Measurements from ENCODE around the gene CASTOR2. TPM values are rescaled to one million over a fixed set of nuclear protein-coding genes. Genes with fewer than 3 reads are reported as not detected.

Gene CASTOR2
- total RNA-seq, 2 donors from 2014 or later = 96.5 to 116 TPM

DNA sequence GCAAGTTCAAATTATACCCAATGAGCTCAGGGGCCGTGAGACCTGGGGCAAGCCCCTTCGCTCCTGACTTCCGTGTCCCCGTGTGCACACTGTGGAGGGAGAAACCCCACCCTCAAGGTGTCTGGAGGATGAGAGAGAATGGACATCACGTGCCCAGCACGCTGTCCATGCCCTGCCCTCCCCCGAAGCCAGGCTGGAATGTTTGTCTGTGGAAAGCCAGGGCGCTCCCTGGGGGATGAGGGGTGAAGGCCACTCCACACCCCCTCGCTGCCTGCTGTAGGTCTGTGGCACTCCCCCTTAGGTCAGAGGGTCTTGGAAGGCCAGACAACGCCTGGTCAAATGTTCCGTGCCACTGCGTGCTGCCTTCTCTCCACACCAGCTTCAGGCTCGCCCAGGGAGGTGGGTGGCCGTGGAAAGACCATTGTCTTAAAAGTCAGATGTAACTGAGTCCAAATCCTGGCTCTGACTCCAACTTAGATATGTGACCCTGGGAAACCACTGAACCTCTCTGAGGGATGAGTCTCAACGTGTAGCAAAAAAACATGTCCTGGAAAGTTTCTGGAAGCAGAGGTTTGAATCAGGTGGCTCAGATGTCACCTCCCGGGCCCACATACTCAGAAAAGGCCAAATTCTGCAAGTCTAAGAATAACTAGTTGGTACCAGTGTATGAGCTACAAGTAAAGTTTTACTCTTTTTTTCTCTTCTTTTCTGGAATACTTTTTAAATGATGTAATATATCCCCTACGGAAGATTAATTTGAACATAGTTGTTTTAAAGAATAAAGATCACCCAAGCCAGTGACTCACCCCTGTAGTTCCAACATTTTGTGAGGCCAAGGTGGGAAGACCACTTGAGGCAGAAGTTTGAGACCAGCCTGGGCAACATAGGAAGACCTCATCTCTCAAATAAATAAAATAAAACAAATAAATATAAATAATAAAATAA is 84.2 kb downstream of the CASTOR2 start:
- WGBS, 2 experiments (ENCODE audit: insufficient coverage in 1 of 2, insufficient read length in 1 of 2) = 91 to 95% methylated on average over 8 to 17 of the region's 17 CpGs

DNA sequence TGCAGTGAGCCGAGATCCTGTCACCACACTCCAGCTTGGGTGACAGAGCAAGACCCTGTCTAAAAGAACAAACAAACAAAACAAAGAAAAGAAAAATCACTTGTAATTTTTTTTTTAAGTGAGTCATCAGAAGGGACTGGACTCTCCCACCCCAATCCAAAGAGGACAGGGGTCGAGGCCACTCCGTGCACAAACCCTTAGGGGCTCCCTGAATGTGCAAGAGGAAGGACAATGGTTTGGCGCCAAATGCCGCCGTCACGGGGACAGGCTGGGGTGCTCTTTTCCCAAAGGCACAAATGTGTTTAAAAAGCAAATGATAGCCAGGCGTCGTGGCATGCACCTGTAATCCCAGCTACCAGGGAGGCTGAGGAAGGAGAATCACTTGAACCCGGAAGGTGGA is 85.3 kb downstream of the CASTOR2 start:
- H3K4me1 Mint-ChIP-seq = peaks cover 7% of the 10 kb centered on the region

More for the DNA sequence above, 84.2 kb downstream of the CASTOR2 start:
- Mint-ChIP-seq H3K36me3 (ENCODE audit: low read depth) (peaks cover 50% of the 10 kb centered on the region), H3K27me3 (ENCODE audit: insufficient read depth) (no peaks in the 10 kb centered on the region), H3K4me1 (peaks cover 7% of the 10 kb centered on the region), H3K9me3 (no peaks in the 10 kb centered on the region), H3K4me3 (no peak overlapping the region), H3K27ac (no peak overlapping the region)
- H3K36me3 ChIP-seq (ENCODE audit: control insufficient read depth, insufficient read depth, low read length) = peaks cover 48% of the 10 kb centered on the region
- no peak overlapping the region for H3K9ac ChIP-seq (ENCODE audit: extremely low read depth, low read length, poor library complexity, severe bottlenecking)
- H3K4me3 ChIP-seq (ENCODE audit: low read length) = no peak overlapping the region
- H3K4me1 ChIP-seq (ENCODE audit: control insufficient read depth, insufficient read depth, low read length) = no peaks in the 10 kb centered on the region
- H3K9me3 ChIP-seq (ENCODE audit: control insufficient read depth, low read length) = no peaks in the 10 kb centered on the region
- no peaks in the 10 kb centered on the region for H3K27me3 ChIP-seq (ENCODE audit: control insufficient read depth, insufficient read depth, low read length, poor library complexity, severe bottlenecking)
- no peak overlapping the region for H3K27ac ChIP-seq (ENCODE audit: low read depth, low read length)
- TF ChIP-seq CTCF (conservative IDR thresholded peaks at IDR 0.05) = no peak
- DNase-seq = no peak

GRCh38 chr7:75050501-75050900 is 86.0 kb downstream of the CASTOR2 start:
- DNase-seq = no peak
- TF ChIP-seq CTCF (conservative IDR thresholded peaks at IDR 0.05) = no peak
- Histone ChIP-seq H3K27ac (ENCODE audit: low read depth, low read length) (no peak overlapping the region), H3K27me3 (ENCODE audit: control insufficient read depth, insufficient read depth, low read length, poor library complexity, severe bottlenecking) (no peaks in the 10 kb centered on the region), H3K36me3 (ENCODE audit: control insufficient read depth, insufficient read depth, low read length) (peaks cover 59% of the 10 kb centered on the region), H3K9me3 (ENCODE audit: control insufficient read depth, low read length) (no peaks in the 10 kb centered on the region), H3K4me3 (ENCODE audit: low read length) (no peak overlapping the region), H3K4me1 (ENCODE audit: control insufficient read depth, insufficient read depth, low read length) (no peaks in the 10 kb centered on the region), H3K9ac (ENCODE audit: extremely low read depth, low read length, poor library complexity, severe bottlenecking) (no peak overlapping the region)
- Mint-ChIP-seq H3K36me3 (ENCODE audit: low read depth) (peaks cover 60% of the 10 kb centered on the region), H3K27ac (no peak overlapping the region), H3K4me3 (no peak overlapping the region), H3K9me3 (no peaks in the 10 kb centered on the region), H3K27me3 (ENCODE audit: insufficient read depth) (no peaks in the 10 kb centered on the region), H3K4me1 (peaks cover 7% of the 10 kb centered on the region)
- 95% methylated on average over 8 to 12 of the region's 12 CpGs for WGBS, 2 experiments (ENCODE audit: insufficient coverage in 1 of 2, insufficient read length in 1 of 2)

More for the DNA sequence above, 85.3 kb downstream of the CASTOR2 start:
- no peak overlapping the region for H3K4me3 Mint-ChIP-seq
- no peaks in the 10 kb centered on the region for H3K27me3 Mint-ChIP-seq (ENCODE audit: insufficient read depth)
- no peak overlapping the region for H3K27ac Mint-ChIP-seq
- H3K27me3 ChIP-seq (ENCODE audit: control insufficient read depth, insufficient read depth, low read length, poor library complexity, severe bottlenecking) = no peaks in the 10 kb centered on the region
- DNase-seq = no peak
- 93 to 95% methylated on average over 9 to 10 of the region's 10 CpGs for WGBS, 2 experiments (ENCODE audit: insufficient coverage in 1 of 2, insufficient read length in 1 of 2)
- H3K27ac ChIP-seq (ENCODE audit: low read depth, low read length) = no peak overlapping the region
- no peak for TF ChIP-seq CTCF (conservative IDR thresholded peaks at IDR 0.05)
- no peak overlapping the region for H3K4me3 ChIP-seq (ENCODE audit: low read length)
- no peaks in the 10 kb centered on the region for H3K9me3 ChIP-seq (ENCODE audit: control insufficient read depth, low read length)
- no peak overlapping the region for H3K9ac ChIP-seq (ENCODE audit: extremely low read depth, low read length, poor library complexity, severe bottlenecking)
- no peaks in the 10 kb centered on the region for H3K4me1 ChIP-seq (ENCODE audit: control insufficient read depth, insufficient read depth, low read length)
- H3K9me3 Mint-ChIP-seq = no peaks in the 10 kb centered on the region
- peaks cover 59% of the 10 kb centered on the region for H3K36me3 ChIP-seq (ENCODE audit: control insufficient read depth, insufficient read depth, low read length)
- peaks cover 53% of the 10 kb centered on the region for H3K36me3 Mint-ChIP-seq (ENCODE audit: low read depth)

Data from endodermal cell (in vitro differentiated cells).